Measurements from ENCODE around the gene ASF1B.

The ASF1B gene

GRCh38 chr19:14081797-14082674 lies 54.4 kb downstream of the ASF1B start:
- no peak for DNase-seq

DNA sequence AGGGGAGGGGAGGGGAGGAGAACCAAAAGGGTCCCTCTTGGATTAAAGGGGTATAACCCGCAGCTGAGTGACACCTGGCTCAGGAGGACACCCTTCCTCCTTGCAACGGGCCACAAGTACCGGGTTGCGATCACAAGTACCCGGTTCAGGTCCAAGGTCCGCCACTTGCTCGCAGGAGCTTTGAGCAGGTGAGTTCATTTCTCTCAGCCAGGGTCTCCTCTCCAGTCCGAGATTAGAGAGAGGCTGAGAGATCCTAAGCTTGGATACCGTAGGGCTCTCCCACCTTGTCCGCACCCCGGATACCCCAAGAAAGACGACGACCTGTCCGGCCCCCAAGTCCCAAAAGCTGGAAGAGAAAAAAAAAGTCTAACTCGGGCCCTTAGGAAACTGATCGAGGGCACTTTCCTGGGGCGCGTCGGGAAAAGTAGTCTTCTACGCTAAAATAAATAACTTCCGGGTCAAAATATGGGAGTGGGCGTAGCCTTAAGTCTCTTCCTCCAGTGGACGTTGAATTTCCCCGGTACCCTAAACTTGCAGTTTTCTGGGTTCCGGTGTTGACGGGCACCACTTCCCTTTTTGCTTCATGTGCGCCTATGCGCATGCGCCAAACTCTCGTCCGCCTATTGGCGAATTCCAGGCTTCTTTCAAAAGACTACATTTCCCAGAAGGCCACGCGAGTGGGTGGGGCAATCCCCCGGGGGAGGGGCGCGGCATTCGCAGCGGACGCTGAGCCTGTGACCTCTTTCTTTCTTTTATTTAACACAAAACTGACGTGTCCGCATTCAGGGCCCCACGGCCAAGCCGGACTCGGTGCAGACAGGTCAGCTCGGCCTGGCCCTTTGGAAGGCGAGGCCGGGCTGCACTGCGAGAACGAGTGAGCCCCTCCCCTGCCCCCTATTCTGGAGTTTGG lies 55.2 kb downstream of the ASF1B start:
- DNase-seq = peak; percentile 100

DNA sequence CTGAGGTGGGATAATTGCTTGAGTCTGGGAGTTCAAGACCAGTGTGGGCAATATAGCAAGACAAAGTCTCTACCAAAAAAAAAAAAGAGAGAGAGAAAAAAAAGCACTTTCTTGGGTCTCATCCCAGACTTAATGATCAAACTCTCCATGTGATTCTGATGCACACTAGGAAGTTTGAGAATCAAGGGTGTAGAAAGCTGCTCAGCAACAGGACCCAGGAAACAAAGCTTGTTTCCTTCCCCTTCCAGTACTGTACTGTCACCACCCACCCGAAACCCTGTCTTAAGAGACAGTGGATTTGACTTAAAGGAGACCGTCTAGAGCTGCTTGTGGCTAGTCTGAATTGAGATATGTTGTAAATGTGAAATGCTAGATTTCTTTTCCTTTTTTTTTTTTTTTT lies 58.0 kb downstream of the ASF1B start:
- DNase-seq = no peak

DNA sequence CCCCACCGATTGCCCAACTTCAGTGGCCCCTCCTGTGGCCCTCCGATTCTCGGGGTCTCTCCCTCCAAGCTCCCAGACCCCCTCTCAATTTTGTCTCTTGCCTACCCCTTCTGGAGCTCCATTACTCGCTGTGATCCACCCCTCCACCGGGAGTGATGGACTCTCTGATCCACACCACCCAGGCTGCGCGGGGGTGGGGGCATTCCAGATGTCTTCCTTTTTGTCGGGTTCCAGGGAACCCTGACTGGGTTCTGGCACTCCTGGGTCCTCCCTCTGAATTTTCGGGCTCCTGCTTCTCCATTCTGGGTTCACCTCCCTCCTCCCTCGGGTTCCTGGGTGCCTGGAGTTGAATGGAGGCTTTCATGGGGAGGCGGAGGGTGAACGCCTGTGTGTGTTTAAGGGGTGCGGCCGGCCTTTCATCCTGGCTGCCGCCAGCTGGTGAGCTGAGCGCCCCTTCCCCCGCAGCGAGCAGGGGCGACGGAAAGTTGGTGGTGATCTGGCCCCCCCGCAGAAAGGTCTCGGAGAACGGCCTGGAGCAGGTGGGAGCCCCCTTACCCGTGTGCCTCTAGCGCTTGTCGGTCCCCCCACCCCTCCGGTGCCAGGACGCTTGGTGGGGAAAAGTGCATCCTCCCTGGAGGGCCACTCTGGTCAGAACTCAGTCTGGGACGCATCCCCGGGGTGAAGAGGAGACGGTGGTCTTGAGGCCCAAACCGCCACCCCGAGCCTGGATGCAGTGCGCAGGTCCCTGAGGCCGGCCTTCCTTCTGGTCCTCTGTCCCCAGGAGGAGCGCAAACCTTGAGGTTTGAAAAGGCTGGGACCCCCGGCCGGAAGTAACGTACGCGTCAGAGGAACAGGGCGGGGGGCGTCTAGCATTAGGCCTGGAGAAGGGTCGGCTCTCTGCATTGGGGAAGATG lies 62.2 kb downstream of the ASF1B start:
- no peak for DNase-seq

- DNase-seq = peak; percentile 58
Measured at GRCh38 chr19:14073261-14073924, 63.0 kb downstream of the ASF1B start.

DNA sequence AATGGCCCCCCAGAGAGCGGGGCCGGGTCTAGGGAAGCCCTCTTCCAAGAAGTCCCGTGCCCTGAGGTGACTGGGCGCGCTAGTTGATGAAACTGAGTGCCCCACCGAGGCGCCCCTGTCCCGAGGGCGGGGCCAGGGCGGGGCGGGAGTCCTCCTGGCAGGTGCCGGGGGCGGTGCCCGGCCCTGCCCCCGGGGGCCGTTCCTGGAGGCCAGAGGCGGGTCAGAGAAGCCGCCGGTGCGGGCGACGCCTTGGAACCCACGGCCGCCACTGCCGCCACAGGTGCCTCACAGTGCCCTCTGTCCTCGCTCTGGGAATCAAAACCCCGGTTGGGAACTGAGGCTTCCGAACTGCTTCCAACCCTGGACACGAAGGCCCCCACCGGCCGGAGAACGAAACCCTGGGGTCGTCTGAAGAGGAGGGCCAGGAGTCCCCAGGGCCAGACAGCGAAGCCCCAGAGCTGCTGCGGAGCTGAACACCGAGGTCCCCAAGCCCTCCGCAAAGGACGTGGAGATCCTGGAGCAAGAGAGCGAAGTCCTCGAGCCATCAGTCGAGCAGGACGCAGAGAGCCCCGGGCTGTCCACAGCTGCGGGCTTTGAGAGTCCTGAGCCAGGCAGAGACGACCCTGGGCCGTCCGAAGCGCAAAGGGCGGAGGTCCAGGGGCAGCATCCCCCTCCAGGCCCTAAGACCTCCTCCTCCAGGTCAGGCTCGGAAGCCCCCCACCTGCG lies 63.7 kb downstream of the ASF1B start, which contains the start of gene MISP3:
Gene MISP3, plus strand, starts transcription at position 252 of the 726 bp plus-strand sequence. CDS start 524 bp downstream, outside the sequence.
- no peak for DNase-seq

- DNase-seq = no peak
Measured at GRCh38 chr19:14070268-14071050, 65.9 kb downstream of the ASF1B start.
